Adipocyte (in vitro differentiated cells): ENCODE results near the gene MINK1.
"Not testable (repeated sequence)": the region's sequence is repeated elsewhere in the genome, so short reads cannot be mapped to it uniquely, and the experiment has no call there.

ENCODE experiments used
- DNase-seq: peaks from one replicate; pipeline ENCODE4 v3.0.0-alpha.2; 2015; ENCODE audit warnings: low read depth
- H3K27me3 ChIP-seq: replicated peaks from 2 replicates; pipeline ENCODE4 v1.7.0; 2013; ENCODE audit warnings: mild to moderate bottlenecking, low read length, moderate library complexity; ENCODE audit not compliant: control insufficient read depth, insufficient read depth
- H3K36me3 ChIP-seq: 2 replicates; pipeline ENCODE4 v1.7.0; 2013; ENCODE audit warnings: low read length, mild to moderate bottlenecking, moderate library complexity; ENCODE audit not compliant: control insufficient read depth, insufficient read depth, severe bottlenecking
- H3K4me1 ChIP-seq: 2 replicates; pipeline ENCODE4 v1.7.0; 2013; ENCODE audit warnings: mild to moderate bottlenecking, low read length, moderate library complexity; ENCODE audit not compliant: control insufficient read depth, insufficient read depth
- H3K4me3 ChIP-seq: 2 replicates; pipeline ENCODE4 v1.7.0; 2013; ENCODE audit warnings: mild to moderate bottlenecking, low read length, moderate library complexity
- H3K9ac ChIP-seq: 2 replicates; pipeline ENCODE4 v1.7.0; 2013; ENCODE audit warnings: mild to moderate bottlenecking, low read length, moderate library complexity
- H3K9me3 ChIP-seq: 2 replicates; pipeline ENCODE4 v1.7.0; 2013; ENCODE audit warnings: mild to moderate bottlenecking, low read length, moderate library complexity; ENCODE audit not compliant: control insufficient read depth

Gene MINK1

GRCh38 chr17:4815043-4815675 lies 18.0 kb upstream of the MINK1 start:
- Histone ChIP-seq H3K9me3 (no peaks in the 10 kb centered on the region), H3K9ac (no peak overlapping the region), H3K27me3 (no peaks in the 10 kb centered on the region), H3K4me1 (no peaks in the 10 kb centered on the region), H3K36me3 (peaks cover 4% of the 10 kb centered on the region), H3K4me3 (no peak overlapping the region)
- no peak for DNase-seq

GRCh38 chr17:4816826-4817225 lies 16.3 kb upstream of the MINK1 start:
- DNase-seq: no peak
- no peaks in the 10 kb centered on the region for H3K9me3 ChIP-seq
- no peaks in the 10 kb centered on the region for H3K4me1 ChIP-seq
- no peak overlapping the region for H3K4me3 ChIP-seq
- H3K36me3 ChIP-seq: peaks cover 4% of the 10 kb centered on the region
- no peaks in the 10 kb centered on the region for H3K27me3 ChIP-seq
- no peak overlapping the region for H3K9ac ChIP-seq

- Histone ChIP-seq H3K4me1 (no peaks in the 10 kb centered on the region), H3K9me3 (no peaks in the 10 kb centered on the region), H3K9ac (no peak overlapping the region), H3K36me3 (peaks cover 4% of the 10 kb centered on the region), H3K27me3 (no peaks in the 10 kb centered on the region), H3K4me3 (no peak overlapping the region)
- DNase-seq: no peak
Measured at GRCh38 chr17:4818276-4818675, 14.9 kb upstream of the MINK1 start.

- H3K27me3 ChIP-seq: no peaks in the 10 kb centered on the region
- no peak for DNase-seq
- no peaks in the 10 kb centered on the region for H3K9me3 ChIP-seq
- H3K4me1 ChIP-seq: no peaks in the 10 kb centered on the region
- no peaks in the 10 kb centered on the region for H3K36me3 ChIP-seq
- H3K9ac ChIP-seq: no peak overlapping the region
- no peak overlapping the region for H3K4me3 ChIP-seq
Measured at GRCh38 chr17:4822835-4823234, 10.3 kb upstream of the MINK1 start.

DNA sequence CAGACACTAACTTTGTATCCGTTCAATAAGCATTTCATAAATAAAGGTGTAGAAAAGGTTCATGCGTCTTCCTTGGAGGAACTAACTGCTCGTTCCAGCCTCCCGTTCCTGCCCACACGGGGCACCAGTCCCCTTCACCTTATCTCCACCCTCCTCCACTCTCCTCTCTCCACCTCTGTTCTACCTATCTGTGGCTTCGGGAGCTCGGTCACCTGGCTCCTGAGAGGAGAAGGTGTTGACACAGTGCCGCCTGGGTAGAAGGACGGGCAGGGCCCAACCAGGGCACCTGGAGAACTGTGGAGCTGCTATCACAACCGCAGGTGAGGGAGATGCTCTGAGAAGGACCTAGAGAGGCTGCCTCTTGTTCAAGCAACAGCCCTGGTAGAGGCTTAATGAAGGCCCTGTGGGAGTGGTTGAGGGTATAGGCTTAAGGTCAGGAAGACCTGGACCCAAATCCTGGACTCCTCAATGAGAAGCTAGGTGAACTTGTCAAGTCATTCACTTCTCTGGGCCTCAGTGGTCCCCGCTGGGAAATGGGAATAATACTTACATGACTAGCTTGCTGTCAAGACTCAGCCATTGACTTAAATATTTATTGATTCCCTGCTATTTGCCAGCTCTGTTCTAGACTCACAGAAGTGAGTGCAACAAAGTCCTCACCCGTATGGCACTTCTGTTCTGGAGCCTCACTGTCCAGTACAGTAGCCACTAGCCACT lies 9.6 kb upstream of the MINK1 start:
- no peaks in the 10 kb centered on the region for H3K9me3 ChIP-seq
- no peak overlapping the region for H3K9ac ChIP-seq
- H3K4me3 ChIP-seq: no peak overlapping the region
- H3K36me3 ChIP-seq: no peaks in the 10 kb centered on the region
- no peaks in the 10 kb centered on the region for H3K4me1 ChIP-seq
- no peaks in the 10 kb centered on the region for H3K27me3 ChIP-seq
- DNase-seq: no peak

DNA sequence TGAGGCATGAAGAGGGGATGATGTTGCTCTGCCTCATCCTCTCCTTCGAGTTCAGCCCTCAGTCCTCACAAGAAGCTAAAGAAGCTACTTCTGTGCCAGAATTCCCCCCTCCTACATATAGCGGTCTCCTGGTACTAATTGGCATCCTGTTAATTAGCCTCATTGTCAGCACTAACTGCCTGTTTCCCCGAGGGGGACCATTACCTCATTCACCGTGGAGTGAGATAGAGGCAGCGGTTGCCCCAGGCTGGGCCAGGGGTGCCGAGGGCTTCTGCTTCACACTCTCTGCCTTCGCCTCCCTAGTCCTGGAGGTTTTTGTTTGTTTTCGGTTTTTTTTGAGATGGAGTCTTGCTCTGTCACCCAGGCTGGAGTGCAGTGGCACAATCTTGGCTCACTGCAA lies 5.7 kb upstream of the MINK1 start:
- no peak overlapping the region for H3K9ac ChIP-seq
- no peaks in the 10 kb centered on the region for H3K36me3 ChIP-seq
- H3K4me1 ChIP-seq: no peaks in the 10 kb centered on the region
- no peak overlapping the region for H3K4me3 ChIP-seq
- H3K9me3 ChIP-seq: no peaks in the 10 kb centered on the region
- no peaks in the 10 kb centered on the region for H3K27me3 ChIP-seq
- DNase-seq: no peak

- H3K36me3 ChIP-seq, DNase-seq, H3K9me3 ChIP-seq, H3K27me3 ChIP-seq: not testable (repeated sequence)
- Histone ChIP-seq H3K9ac (peak overlapping the region; percentile 93), H3K4me3 (peak overlapping the region; percentile 85), H3K4me1 (peaks cover 18% of the 10 kb centered on the region)
Measured at GRCh38 chr17:4832829-4833177, 337 bp upstream of the MINK1 start.

- H3K27me3 ChIP-seq: no peaks in the 10 kb centered on the region
- H3K9me3 ChIP-seq: no peaks in the 10 kb centered on the region
- peak; percentile 70 for DNase-seq
- peak overlapping the region; percentile 93 for H3K9ac ChIP-seq
- peak overlapping the region; percentile 85 for H3K4me3 ChIP-seq
- no peaks in the 10 kb centered on the region for H3K36me3 ChIP-seq
- peaks cover 27% of the 10 kb centered on the region for H3K4me1 ChIP-seq
Measured at GRCh38 chr17:4833941-4834680, 971 bp downstream of the MINK1 start.

DNA sequence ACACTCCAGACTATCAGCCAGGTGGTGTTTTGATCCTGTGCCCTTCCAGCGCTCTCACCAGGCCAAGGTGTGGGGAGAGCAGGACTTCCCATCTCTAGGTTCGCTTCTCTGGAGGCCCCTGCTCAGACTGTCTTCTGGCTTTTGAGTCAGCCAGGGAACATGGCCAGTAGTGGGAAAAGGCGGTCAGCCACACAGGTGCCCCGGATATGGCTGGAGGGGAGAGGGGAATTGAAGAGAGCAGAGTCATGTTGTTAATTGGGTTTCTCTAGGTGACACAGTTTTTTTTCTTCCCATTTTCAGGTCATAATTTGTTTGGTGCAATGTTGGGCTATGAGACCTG lies 1.5 kb downstream of the MINK1 start:
- no peaks in the 10 kb centered on the region for H3K9me3 ChIP-seq
- H3K9ac ChIP-seq: peak overlapping the region; percentile 93
- no peak for DNase-seq
- peak overlapping the region; percentile 85 for H3K4me3 ChIP-seq
- no peaks in the 10 kb centered on the region for H3K27me3 ChIP-seq
- peaks cover 27% of the 10 kb centered on the region for H3K4me1 ChIP-seq
- no peaks in the 10 kb centered on the region for H3K36me3 ChIP-seq

DNA sequence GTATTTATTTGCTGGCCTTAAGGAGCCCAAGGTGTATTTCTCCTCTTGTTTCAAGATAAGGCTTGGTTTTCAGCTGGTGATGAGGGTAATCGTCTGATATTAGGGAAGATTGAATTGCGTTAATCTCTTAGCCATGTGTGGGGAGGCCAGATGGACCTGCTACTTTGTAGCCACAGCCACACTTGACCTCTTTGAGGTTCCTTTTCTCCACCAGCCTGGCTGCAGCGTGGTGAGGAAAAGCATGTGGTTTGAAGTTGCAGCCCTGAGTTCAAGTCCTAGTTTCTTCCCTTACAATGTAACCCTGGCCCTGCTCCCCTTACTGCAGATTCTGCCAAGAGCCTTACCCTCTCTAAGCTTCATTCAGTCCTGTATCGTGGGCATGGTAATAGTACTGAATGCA lies 3.1 kb downstream of the MINK1 start:
- Histone ChIP-seq H3K4me1 (peaks cover 32% of the 10 kb centered on the region), H3K9me3 (no peaks in the 10 kb centered on the region)

GRCh38 chr17:4837471-4838308 lies 4.5 kb downstream of the MINK1 start:
- no peak for DNase-seq
- H3K9ac ChIP-seq: peak overlapping the region; percentile 56
- H3K9me3 ChIP-seq: no peaks in the 10 kb centered on the region
- peaks cover 32% of the 10 kb centered on the region for H3K4me1 ChIP-seq
- no peaks in the 10 kb centered on the region for H3K27me3 ChIP-seq
- no peaks in the 10 kb centered on the region for H3K36me3 ChIP-seq
- peak overlapping the region; percentile 18 for H3K4me3 ChIP-seq

More for the DNA sequence above, 3.1 kb downstream of the MINK1 start:
- no peak overlapping the region for H3K9ac ChIP-seq
- H3K36me3 ChIP-seq: no peaks in the 10 kb centered on the region
- no peaks in the 10 kb centered on the region for H3K27me3 ChIP-seq
- no peak overlapping the region for H3K4me3 ChIP-seq
- no peak for DNase-seq
